Activated naive CD8-positive, alpha-beta T cell (primary cell): Measurements from ENCODE around the gene NRG2.

Source experiments
- H3K27ac Mint-ChIP-seq: one replicate; pipeline ENCODE4 v1.8.0; 2021; ENCODE audit warnings: mixed read lengths
- H3K27me3 Mint-ChIP-seq: one replicate; pipeline ENCODE4 v1.8.0; 2021; ENCODE audit warnings: mixed read lengths
- H3K36me3 Mint-ChIP-seq: one replicate; pipeline ENCODE4 v1.8.0; 2021; ENCODE audit warnings: mixed read lengths
- H3K4me1 Mint-ChIP-seq: one replicate; pipeline ENCODE4 v1.8.0; 2021; ENCODE audit warnings: low read depth, mixed read lengths
- H3K4me3 Mint-ChIP-seq: one replicate; pipeline ENCODE4 v1.8.0; 2021; ENCODE audit warnings: mild to moderate bottlenecking, mixed read lengths
- H3K9me3 Mint-ChIP-seq: one replicate; pipeline ENCODE4 v1.8.0; 2021; ENCODE audit warnings: low read depth, mixed read lengths

NRG2 gene

GRCh38 chr5:140007311-140007710, 35.8 kb downstream of the NRG2 start:
- Mint-ChIP-seq H3K9me3 (no peaks in the 10 kb centered on the region), H3K27ac (no peak overlapping the region), H3K36me3 (no peaks in the 10 kb centered on the region), H3K4me1 (no peaks in the 10 kb centered on the region), H3K4me3 (no peak overlapping the region), H3K27me3 (peaks cover 13% of the 10 kb centered on the region)

DNA sequence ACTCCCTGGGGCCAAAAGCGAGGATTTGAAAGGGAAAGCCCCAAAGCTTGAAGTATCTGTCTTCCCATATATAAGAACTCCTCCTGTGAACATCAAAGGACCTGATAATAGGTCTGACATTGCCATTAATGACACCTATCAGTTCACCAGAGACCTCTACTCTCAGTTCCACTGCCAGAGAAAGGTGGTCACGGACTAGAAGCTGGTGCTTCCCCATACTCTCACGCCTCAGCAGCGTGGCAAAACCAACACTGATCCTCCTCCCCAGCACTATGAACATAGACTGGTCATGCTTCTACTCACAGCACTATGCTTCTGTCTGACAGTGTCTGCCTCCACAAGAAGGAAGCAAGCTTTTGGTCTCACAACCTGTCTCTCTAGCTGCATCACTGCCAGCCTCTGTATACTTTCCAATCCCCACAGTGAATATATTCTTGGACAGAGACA, 37.9 kb downstream of the NRG2 start:
- Mint-ChIP-seq H3K36me3 (no peaks in the 10 kb centered on the region), H3K4me1 (no peaks in the 10 kb centered on the region), H3K9me3 (no peaks in the 10 kb centered on the region), H3K27ac (no peak overlapping the region), H3K4me3 (no peak overlapping the region), H3K27me3 (peaks cover 20% of the 10 kb centered on the region)

DNA sequence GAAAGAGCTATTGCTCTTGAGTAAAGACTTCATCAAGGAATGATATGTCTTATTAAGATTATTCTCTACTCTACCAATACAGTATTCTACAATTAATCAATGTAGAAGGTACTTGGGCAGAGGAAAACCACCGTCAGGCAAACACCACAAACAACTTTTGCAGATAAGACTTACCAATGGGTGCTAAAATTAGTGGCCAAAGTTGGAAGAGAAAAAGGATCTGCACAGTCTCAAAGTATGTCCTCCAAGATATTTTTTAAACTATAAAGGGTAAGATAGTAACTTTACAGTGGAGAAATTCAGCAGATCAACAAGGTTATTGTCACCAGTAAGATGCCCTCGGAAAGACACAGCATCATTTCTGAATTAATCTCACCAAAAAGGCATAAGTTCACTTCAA, 38.9 kb downstream of the NRG2 start:
- no peak overlapping the region for H3K27ac Mint-ChIP-seq
- no peaks in the 10 kb centered on the region for H3K36me3 Mint-ChIP-seq
- H3K4me3 Mint-ChIP-seq = no peak overlapping the region
- H3K4me1 Mint-ChIP-seq = no peaks in the 10 kb centered on the region
- no peaks in the 10 kb centered on the region for H3K9me3 Mint-ChIP-seq
- peaks cover 20% of the 10 kb centered on the region for H3K27me3 Mint-ChIP-seq

- H3K4me1 Mint-ChIP-seq = no peaks in the 10 kb centered on the region
- H3K27ac Mint-ChIP-seq = no peak overlapping the region
- no peak overlapping the region for H3K4me3 Mint-ChIP-seq
- no peaks in the 10 kb centered on the region for H3K9me3 Mint-ChIP-seq
- peaks cover 21% of the 10 kb centered on the region for H3K27me3 Mint-ChIP-seq
- no peaks in the 10 kb centered on the region for H3K36me3 Mint-ChIP-seq
Measured at GRCh38 chr5:140003519-140003918, 39.6 kb downstream of the NRG2 start.

DNA sequence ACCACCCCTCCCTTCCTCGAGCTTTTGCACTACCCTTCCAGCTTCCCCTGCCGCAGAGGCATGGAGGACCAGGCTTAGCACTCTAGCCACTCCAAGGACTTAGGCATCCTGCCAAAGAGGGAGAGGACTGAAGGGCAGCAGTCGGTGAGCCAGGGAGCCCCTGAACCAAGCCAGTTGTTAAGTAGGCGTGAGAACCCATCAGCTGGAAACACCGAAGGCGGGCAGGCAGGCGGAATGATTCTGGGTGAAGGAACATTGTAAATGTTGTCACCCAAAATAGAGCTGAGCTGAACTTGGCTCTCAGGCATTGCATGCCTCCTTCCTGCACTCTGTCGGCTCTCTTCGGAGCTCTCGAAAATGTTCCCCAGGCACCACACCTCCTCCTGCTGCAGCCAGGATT, 42.8 kb downstream of the NRG2 start:
- Mint-ChIP-seq H3K27me3 (peaks cover 28% of the 10 kb centered on the region), H3K9me3 (no peaks in the 10 kb centered on the region), H3K36me3 (no peaks in the 10 kb centered on the region)

DNA sequence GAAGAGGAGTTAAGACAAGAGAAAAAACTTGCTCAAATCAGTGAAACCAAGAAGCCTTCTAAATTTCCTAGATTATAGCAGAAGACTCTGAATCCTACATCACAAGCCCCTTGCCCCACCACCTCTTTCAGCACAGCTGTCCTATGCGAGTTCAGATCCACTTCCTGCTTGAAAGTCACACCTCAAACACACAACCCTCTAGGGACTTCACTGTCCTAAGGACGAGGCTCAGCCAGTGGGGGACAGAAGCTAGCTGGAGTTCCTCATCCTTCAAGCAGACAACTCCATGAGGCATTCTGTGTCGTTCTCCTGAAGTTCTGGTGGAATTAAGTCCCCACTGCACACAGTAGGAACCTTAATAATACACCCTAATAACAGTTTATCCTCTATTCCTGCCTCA, 44.3 kb downstream of the NRG2 start:
- Mint-ChIP-seq H3K4me1 (no peaks in the 10 kb centered on the region), H3K9me3 (no peaks in the 10 kb centered on the region), H3K4me3 (no peak overlapping the region), H3K36me3 (no peaks in the 10 kb centered on the region), H3K27ac (no peak overlapping the region), H3K27me3 (peaks cover 25% of the 10 kb centered on the region)

More for the DNA sequence above, 42.8 kb downstream of the NRG2 start:
- Mint-ChIP-seq H3K4me3 (no peak overlapping the region), H3K27ac (no peak overlapping the region), H3K4me1 (no peaks in the 10 kb centered on the region)

GRCh38 chr5:139997276-139997675, 45.8 kb downstream of the NRG2 start:
- H3K36me3 Mint-ChIP-seq = no peaks in the 10 kb centered on the region
- no peaks in the 10 kb centered on the region for H3K4me1 Mint-ChIP-seq
- H3K4me3 Mint-ChIP-seq = no peak overlapping the region
- no peaks in the 10 kb centered on the region for H3K9me3 Mint-ChIP-seq
- no peak overlapping the region for H3K27ac Mint-ChIP-seq
- peaks cover 25% of the 10 kb centered on the region for H3K27me3 Mint-ChIP-seq

- no peaks in the 10 kb centered on the region for H3K36me3 Mint-ChIP-seq
- no peak overlapping the region for H3K27ac Mint-ChIP-seq
- no peaks in the 10 kb centered on the region for H3K9me3 Mint-ChIP-seq
- no peak overlapping the region for H3K4me3 Mint-ChIP-seq
- peaks cover 24% of the 10 kb centered on the region for H3K27me3 Mint-ChIP-seq
- no peaks in the 10 kb centered on the region for H3K4me1 Mint-ChIP-seq
Measured at GRCh38 chr5:139995929-139996328, 47.2 kb downstream of the NRG2 start.

GRCh38 chr5:139994234-139994633, 48.9 kb downstream of the NRG2 start:
- Mint-ChIP-seq H3K27me3 (peaks cover 16% of the 10 kb centered on the region), H3K4me1 (no peaks in the 10 kb centered on the region), H3K27ac (no peak overlapping the region), H3K4me3 (no peak overlapping the region), H3K9me3 (no peaks in the 10 kb centered on the region), H3K36me3 (no peaks in the 10 kb centered on the region)

DNA sequence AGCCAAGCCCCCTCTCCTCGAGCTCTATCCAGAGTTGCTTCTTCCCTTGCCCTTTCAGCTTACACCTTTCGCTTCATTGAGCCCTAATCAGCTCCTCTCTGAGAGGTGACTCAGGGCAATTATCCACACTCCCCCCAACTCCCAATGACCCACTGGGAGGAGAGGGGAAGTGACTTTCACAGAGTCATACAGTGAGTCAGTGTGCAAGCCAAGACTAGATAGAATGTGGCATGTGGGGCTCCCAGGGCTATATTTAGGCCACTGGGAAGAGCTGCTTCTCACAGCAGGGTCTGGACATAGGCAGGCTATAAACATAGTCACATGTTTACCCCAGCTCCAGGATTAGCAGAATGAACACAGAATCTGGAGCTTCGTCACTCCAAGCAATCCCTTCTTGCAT, 57.4 kb downstream of the NRG2 start:
- Mint-ChIP-seq H3K27me3 (peaks cover 8% of the 10 kb centered on the region), H3K4me1 (no peaks in the 10 kb centered on the region)

DNA sequence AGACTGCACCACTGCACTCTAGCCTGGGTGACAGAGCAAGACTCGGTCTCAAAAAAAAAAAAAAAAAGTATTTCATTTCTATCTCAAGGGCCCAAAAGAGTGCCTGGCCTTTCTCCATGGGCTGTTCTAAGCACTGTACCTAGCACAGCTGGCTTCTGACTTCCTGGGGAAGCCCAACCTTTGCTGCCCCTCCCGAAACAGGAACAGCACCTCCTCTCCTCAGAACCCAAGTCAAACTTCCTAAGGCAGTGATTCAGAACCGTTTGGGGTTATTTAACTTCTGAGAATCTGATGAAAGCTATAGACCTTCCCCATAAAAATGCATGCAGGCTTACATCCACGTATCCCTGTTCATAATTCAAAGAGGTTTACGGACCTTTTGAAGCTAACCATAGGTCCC, 57.8 kb downstream of the NRG2 start:
- Mint-ChIP-seq H3K36me3 (no peaks in the 10 kb centered on the region), H3K27me3 (peaks cover 11% of the 10 kb centered on the region), H3K4me1 (no peaks in the 10 kb centered on the region), H3K27ac (no peak overlapping the region), H3K4me3 (no peak overlapping the region), H3K9me3 (no peaks in the 10 kb centered on the region)

More for the DNA sequence above, 57.4 kb downstream of the NRG2 start:
- Mint-ChIP-seq H3K4me3 (no peak overlapping the region), H3K36me3 (no peaks in the 10 kb centered on the region), H3K27ac (no peak overlapping the region), H3K9me3 (no peaks in the 10 kb centered on the region)

DNA sequence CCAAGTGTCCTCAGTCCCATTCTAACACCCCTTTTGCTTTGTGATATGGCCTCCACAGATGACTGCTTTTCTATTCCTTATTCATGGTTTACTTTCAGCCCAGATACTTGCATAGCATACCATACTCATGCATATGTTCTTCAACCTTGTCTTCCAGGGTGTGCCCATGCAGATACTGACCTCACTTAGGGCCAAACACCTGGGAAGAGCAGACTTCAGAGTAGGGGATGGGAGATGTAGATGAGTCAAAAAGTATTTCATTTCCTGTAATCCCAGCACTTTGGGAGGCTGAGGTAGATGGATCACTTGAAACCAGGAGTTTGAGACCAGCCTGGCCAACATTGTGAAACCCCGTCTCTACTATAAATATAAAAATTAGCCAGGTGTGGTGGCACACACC, 58.3 kb downstream of the NRG2 start:
- peaks cover 11% of the 10 kb centered on the region for H3K27me3 Mint-ChIP-seq
- no peak overlapping the region for H3K27ac Mint-ChIP-seq
- H3K9me3 Mint-ChIP-seq = no peaks in the 10 kb centered on the region
- no peak overlapping the region for H3K4me3 Mint-ChIP-seq
- no peaks in the 10 kb centered on the region for H3K36me3 Mint-ChIP-seq
- H3K4me1 Mint-ChIP-seq = no peaks in the 10 kb centered on the region

GRCh38 chr5:139982975-139983240, 60.2 kb downstream of the NRG2 start:
- H3K4me1 Mint-ChIP-seq = no peaks in the 10 kb centered on the region
- H3K4me3 Mint-ChIP-seq = no peak overlapping the region
- no peak overlapping the region for H3K27ac Mint-ChIP-seq
- H3K9me3 Mint-ChIP-seq = no peaks in the 10 kb centered on the region
- H3K36me3 Mint-ChIP-seq = no peaks in the 10 kb centered on the region
- H3K27me3 Mint-ChIP-seq = peaks cover 13% of the 10 kb centered on the region

- no peak overlapping the region for H3K27ac Mint-ChIP-seq
- H3K27me3 Mint-ChIP-seq = peaks cover 15% of the 10 kb centered on the region
- no peak overlapping the region for H3K4me3 Mint-ChIP-seq
- no peaks in the 10 kb centered on the region for H3K4me1 Mint-ChIP-seq
- H3K9me3 Mint-ChIP-seq = no peaks in the 10 kb centered on the region
- H3K36me3 Mint-ChIP-seq = no peaks in the 10 kb centered on the region
Measured at GRCh38 chr5:139982157-139982974, 60.7 kb downstream of the NRG2 start.

- peaks cover 16% of the 10 kb centered on the region for H3K27me3 Mint-ChIP-seq
- no peaks in the 10 kb centered on the region for H3K9me3 Mint-ChIP-seq
- H3K4me3 Mint-ChIP-seq = no peak overlapping the region
- no peak overlapping the region for H3K27ac Mint-ChIP-seq
- no peaks in the 10 kb centered on the region for H3K4me1 Mint-ChIP-seq
- no peaks in the 10 kb centered on the region for H3K36me3 Mint-ChIP-seq
Measured at GRCh38 chr5:139980765-139981164, 62.3 kb downstream of the NRG2 start.

GRCh38 chr5:139979943-139980342, 63.2 kb downstream of the NRG2 start:
- Mint-ChIP-seq H3K4me3 (no peak overlapping the region), H3K27me3 (peaks cover 16% of the 10 kb centered on the region), H3K4me1 (no peaks in the 10 kb centered on the region), H3K36me3 (no peaks in the 10 kb centered on the region), H3K9me3 (no peaks in the 10 kb centered on the region), H3K27ac (no peak overlapping the region)
